ENCODE measurements around the gene ITGB6. TPM values are rescaled to one million over a fixed set of nuclear protein-coding genes. Genes with fewer than 3 reads are reported as not detected.

Gene ITGB6
- total and polyA plus RNA-seq, 7 donors: 1.8 to 5.1 (median 2.5) TPM; not detected in 4

GRCh38 chr2:160062292-160063005, 137.6 kb downstream of the ITGB6 start, which contains the start of gene PLA2R1:
TSS of gene PLA2R1 (minus strand) at chr2:160062615. CDS start at chr2:160062403, 212 bp downstream.
- Histone ChIP-seq H3K4me1 (peaks cover 0 to 23% (median 11%) of the 10 kb centered on the region in 4 donors), H3K9me3 (no peaks in the 10 kb centered on the region), H3K36me3 (no peaks in the 10 kb centered on the region), H3K27me3 (no peaks in the 10 kb centered on the region), H3K27ac (peak within 1 kb of the TSS; percentile 27 to 72 (median 58)), H3K4me3 (peak within 1 kb of the TSS; percentile 55 to 90 (median 80))
- TF ChIP-seq POLR2AphosphoS5 (IDR thresholded peaks at IDR 0.05): peak in 1 of 4 donors; percentile 17
- no peak for TF ChIP-seq CTCF (IDR thresholded peaks at IDR 0.05)
- intact Hi-C loops (cut with DNase I): no loop called here
- 1% methylated on average over 52 of the region's 52 CpGs for WGBS, 2 donors
- DNase-seq: peak; percentile 82

- H3K4me1 ChIP-seq: peaks cover 0 to 23% (median 11%) of the 10 kb centered on the region in 4 donors
- no peak for TF ChIP-seq POLR2AphosphoS5 (IDR thresholded peaks at IDR 0.05)
- TF ChIP-seq EP300 (IDR thresholded peaks at IDR 0.05): no peak
- TF ChIP-seq CTCF (IDR thresholded peaks at IDR 0.05): no peak
- no peak for TF ChIP-seq POLR2A (IDR thresholded peaks at IDR 0.05)
- peak; percentile 69 for DNase-seq
- 3% methylated on average over 27 of the region's 27 CpGs for WGBS, 2 donors
- peak overlapping the region; percentile 27 to 72 (median 58) for H3K27ac ChIP-seq
- peak overlapping the region; percentile 55 to 90 (median 80) for H3K4me3 ChIP-seq
- intact Hi-C loops (cut with DNase I): no loop called here
- no peaks in the 10 kb centered on the region for H3K36me3 ChIP-seq
- no peaks in the 10 kb centered on the region for H3K27me3 ChIP-seq
- H3K9me3 ChIP-seq: no peaks in the 10 kb centered on the region
These were observed 138.2 kb downstream of the ITGB6 start for GRCh38 chr2:160061944-160062291.

GRCh38 chr2:160061533-160061932, 138.5 kb downstream of the ITGB6 start:
- H3K36me3 ChIP-seq: no peaks in the 10 kb centered on the region
- intact Hi-C loops (cut with DNase I): no loop called here
- H3K27ac ChIP-seq: peak overlapping the region in 2 of 4 donors; percentile 67 to 72
- WGBS, 2 donors: 54 to 77% methylated on average over 18 of the region's 18 CpGs
- H3K4me1 ChIP-seq: peaks cover 0 to 23% (median 11%) of the 10 kb centered on the region in 4 donors
- H3K4me3 ChIP-seq: peak overlapping the region; percentile 55 to 90 (median 80)
- no peak for TF ChIP-seq POLR2A (IDR thresholded peaks at IDR 0.05)
- no peak for TF ChIP-seq CTCF (IDR thresholded peaks at IDR 0.05)
- no peak for TF ChIP-seq EP300 (IDR thresholded peaks at IDR 0.05)
- TF ChIP-seq POLR2AphosphoS5 (IDR thresholded peaks at IDR 0.05): no peak
- DNase-seq: no peak
- no peaks in the 10 kb centered on the region for H3K27me3 ChIP-seq
- H3K9me3 ChIP-seq: no peaks in the 10 kb centered on the region

GRCh38 chr2:160060297-160060696, 139.8 kb downstream of the ITGB6 start:
- intact Hi-C loops (cut with DNase I): no loop called here
- WGBS, 2 donors: 95 to 99% methylated on average over 2 of the region's 2 CpGs
- peaks cover 0 to 31% (median 18%) of the 10 kb centered on the region in 4 donors for H3K4me1 ChIP-seq
- no peaks in the 10 kb centered on the region for H3K36me3 ChIP-seq
- TF ChIP-seq CTCF (IDR thresholded peaks at IDR 0.05) (no peak), POLR2A (IDR thresholded peaks at IDR 0.05) (no peak), POLR2AphosphoS5 (IDR thresholded peaks at IDR 0.05) (no peak), EP300 (IDR thresholded peaks at IDR 0.05) (no peak)
- H3K4me3 ChIP-seq: no peak overlapping the region
- H3K9me3 ChIP-seq: no peaks in the 10 kb centered on the region
- no peak for DNase-seq
- H3K27me3 ChIP-seq: no peaks in the 10 kb centered on the region
- H3K27ac ChIP-seq: no peak overlapping the region

Data from sigmoid colon (tissue), 7 donors.